Renal pelvis (tissue), 4 donors: ENCODE measurements around the gene PUDP. TPM values are rescaled to one million over a fixed set of nuclear protein-coding genes. Genes with fewer than 3 reads are reported as not detected.

Source experiments
- DNase-seq: peaks from one replicate; pipeline ENCODE4 v3.0.0-alpha.2; 2013
- polyA plus RNA-seq, 3 donors: library from polyadenylated mRNA; unstranded; fragments of 120-200 nt; gene quantifications; one replicate each; pipeline ENCODE4 v1.2.1, GENCODE V29; 2013; ENCODE audit not compliant: insufficient read length in 3 of 3

The PUDP gene
- polyA plus RNA-seq, 3 donors, result 24.4 to 33.1 (median 24.5) TPM

DNA sequence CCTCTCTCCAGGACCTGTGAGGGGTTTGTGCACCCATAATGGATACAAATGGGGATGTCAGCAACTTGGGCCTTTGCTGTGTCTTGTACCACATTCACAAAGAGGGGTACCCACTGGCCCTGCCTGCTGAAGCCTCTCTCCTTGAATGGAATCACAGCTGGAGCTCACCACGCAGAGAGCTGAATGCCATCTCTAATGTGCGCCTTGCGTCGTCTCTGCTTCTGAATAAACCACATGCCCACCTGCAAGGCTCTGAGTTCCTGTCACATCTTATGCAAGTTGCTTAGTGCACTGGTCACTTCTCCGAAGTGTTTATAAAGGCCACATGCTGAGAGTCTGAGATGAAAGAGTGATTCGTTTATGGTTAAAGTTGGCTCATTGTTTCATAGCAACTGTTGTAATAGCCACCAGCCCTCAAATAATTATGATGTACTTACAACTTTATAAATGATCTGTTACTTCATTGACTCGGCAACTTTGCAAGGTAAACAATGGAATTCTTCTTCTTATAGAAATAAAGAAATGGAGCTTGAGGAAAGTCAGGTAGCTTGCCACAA lies 6.2 kb upstream of the PUDP start:
- no peak for DNase-seq

DNA sequence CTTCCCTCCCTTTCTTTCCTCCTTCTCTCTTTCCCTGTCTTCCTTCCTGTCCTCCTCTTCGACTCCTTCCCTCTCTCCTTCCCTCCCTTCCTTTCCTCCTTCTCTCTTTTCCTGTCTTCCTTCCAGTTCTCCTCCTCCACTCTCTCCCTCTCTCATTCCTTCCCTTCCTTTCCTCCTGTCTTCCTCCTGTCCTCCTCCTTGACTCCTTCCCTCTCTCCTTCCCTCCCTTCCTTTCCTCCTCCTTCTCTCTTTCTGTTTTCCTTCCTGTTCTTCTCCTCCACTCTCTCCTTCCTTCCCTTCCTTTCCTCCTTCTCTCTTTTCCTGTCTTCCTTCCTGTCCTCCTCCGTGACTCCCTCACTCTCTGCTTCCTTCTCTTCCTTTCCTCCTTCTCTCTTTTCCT lies 5.3 kb upstream of the PUDP start:
- no peak for DNase-seq

DNA sequence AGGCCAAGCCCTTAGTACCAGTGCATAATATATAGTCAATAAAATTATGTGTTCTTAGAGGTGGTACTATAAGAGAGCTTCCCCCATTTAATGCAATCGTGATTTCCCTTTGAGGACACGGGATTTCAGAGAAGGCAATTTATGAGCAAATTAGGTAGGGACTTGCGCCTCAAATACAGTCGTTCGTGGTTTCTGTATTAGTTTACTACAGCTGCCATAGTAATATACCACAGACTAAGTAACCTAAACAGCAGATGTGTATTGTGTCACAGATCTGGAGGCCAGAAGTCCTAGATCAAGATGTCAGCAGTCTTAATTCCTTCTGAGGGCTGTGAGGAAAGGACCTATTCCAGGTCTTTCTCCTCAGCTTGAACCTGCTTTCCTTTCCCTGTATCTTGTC lies 1.5 kb upstream of the PUDP start:
- DNase-seq, result no peak

DNA sequence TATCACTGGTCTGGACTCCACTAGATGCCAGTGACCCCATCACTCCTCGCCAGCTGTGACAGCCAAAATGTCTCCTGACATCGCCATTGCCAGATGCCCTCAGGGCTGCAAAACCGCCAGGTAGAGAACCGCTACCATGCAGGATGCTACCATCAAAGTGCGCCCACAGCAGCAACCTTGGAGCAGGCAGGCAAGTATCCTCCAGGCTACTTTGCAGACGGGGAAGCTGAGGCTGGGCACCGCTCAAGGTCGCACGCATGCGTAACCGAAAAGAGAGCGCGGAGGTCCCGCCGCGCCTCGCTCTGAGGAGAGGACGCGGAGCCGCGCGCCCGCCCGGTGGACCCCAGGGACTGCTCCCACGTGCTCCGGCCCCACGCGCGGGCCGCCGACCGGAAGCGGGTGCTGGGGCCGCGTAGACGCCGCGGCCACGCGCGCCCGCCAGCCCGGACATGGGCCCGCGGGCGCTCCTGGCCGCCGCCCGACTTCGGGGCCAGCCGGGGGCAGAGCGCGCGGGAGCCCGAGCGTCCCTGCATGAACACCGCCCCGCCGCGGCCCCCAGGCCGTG lies 458 bp downstream of the PUDP start, which contains the start of gene STS:
Gene STS (plus strand): TSS at position 300 of the 565 bp plus-strand sequence. CDS start 105,488 bp downstream, outside the sequence.
- DNase-seq, result no peak

DNA sequence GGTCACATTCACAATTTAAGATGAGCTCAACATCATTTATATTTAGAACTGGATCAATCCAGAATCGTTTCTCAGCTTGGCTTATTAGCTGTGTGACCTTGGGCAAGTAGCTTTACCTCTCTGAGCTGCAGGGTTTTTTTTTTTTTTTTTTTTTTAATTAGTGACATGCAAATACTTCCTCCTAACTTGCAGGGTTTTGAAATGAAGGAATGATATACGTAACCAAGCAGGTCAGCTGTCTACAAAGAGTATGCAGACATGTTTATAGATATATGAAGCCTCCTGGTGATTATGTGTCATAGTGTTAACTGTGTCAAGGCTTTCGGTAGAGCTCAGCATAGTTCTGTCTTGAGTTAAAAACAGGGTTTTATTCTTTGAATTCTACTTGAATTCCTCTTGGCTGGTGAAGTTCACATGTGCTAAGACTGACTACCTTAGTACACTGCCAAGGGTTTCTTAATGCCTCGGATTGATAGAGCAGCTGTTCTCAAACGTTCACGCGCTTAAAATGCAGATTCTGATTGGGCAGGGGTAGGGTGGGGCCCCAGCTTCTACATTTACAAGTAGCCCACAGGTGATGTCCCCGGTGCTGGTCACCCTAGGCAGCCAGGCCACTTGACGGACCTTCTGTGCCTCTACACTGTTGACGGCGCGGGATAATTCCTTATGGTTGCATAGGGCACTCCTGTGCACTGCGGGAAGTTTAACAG lies 1.1 kb downstream of the PUDP start:
- no peak for DNase-seq

DNA sequence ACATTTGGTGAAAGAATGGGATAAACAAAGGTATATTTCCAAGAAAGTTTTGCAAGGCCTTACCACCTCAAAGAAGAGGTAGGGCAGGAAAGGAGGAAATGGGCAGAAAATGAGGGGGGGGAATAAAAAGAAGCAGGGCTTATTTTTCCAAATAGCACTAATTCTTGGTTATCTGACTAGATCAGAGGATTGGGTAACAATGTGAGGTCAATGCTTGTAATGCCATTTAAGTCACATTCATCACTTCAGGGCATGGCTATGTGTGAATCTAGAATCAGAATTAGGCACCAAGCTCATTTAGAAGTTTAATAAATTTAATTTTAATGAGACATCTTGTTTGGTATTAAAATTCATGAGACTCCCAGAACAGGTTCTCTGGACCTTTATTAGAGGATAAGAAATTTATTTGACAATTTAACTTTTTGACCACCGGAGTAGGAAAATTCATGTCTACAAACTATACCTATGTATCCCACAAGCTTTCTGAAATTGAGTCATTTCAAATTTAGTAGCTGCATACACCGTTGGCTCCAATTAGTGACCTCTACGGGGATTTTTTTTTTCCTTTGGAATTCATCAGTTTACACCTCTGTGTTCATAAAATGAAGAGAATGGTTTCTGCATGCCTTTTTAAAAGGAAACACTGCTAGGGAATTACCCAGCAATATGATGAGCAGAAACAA lies 1.8 kb downstream of the PUDP start:
- DNase-seq, result no peak

DNA sequence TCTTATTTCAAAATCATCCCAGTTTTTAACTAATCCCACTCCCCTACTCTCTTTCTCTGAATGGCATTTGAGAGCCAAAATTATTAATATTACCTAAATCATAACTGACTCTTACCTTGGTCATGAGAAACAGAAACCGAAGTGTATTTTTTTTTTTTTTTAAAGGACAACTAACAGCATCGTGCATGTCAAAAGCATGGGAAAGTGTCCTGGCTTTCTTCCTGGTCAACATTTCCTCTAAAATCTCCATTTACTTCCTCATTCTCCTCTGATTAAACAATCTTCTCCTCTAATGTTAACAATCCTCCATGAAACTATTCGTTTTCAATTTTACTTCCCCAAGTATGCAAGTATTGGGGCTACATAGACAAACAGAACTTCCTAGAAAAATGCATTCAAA lies 2.5 kb downstream of the PUDP start:
- DNase-seq, result no peak

DNA sequence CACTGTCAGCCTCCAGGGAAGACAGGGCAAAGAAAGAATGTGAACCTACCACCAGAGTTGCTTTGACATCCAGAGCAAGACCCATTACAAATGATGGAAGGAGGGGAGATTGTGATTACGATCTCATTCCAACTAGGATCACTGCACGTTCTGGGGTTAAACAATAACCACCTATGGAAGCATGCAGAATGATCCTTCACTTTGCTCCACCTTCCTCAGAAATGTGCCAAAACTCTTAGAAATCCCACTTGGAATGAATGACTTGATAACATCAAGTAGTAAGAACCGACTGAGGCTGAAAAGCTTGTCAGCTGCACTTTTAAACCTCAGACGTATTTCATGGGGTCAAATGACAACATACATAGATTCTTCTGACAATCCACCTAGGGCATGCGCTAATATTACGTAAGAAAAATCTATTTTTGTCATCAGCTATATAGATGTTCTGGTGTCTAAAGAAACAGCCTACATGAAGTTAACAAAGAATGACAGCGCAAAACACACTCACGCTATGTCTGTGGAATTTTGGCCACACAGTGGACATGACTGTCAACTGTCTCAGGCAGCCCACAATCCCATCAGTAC lies 3.9 kb downstream of the PUDP start:
- no peak for DNase-seq

DNA sequence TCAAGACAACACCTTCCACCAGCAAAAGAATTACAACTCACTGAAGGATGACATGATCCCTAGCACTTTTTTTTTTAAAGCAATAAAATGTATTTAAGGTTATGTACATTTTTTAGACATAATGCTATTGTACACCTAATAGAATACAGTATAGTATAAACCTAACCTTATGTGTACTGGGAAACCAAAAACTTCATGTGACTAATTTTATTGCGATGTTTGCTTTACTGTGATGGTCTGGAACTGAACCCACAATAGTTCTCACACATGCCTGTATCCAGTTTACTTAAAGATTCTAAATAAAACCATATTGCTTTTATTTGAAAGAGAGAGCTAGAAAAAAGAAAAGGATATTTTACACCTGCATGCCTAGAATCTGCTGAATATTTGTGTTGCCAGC lies 4.9 kb downstream of the PUDP start:
- DNase-seq, result no peak

DNA sequence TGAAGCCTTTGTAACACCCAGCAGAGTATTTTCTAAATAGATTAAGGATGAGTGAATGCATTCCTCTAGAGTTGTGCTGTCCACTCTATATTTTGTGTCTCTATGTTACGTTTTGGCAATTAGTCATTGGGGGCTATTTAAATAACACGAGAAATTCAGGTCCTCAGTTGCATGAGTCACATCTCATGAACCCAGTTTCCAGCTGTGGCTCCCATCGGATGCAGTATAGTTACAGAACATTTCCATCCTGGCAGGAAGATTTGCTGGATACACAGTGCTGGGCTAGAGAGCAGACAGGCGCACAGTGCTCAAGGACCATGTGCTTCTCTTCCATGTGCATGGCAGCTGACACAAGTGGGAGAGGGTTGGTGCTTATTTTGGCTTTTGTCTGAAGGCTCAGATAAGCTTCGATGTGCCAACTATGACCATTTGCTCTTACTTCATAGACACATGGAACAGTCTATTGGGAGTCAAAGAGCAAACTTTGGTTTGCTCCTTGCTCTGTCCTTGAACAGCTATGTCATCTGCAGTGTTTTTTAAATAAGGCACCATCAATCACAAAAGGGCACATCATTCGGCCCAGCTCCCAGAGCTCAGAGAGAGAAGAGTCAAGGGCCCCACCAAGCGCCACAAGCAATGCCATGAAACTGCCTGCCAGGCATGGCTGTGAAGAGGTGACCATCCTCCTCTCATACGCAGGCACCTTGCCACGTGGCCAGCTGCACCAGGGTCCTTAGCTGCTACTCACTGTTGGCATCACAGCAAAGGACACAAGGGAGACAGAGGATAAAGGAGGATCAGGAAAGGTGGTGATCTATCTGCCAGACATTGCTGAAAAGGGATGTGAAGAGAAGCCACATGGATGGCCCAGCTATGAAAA lies 8.5 kb downstream of the PUDP start:
- no peak for DNase-seq

DNA sequence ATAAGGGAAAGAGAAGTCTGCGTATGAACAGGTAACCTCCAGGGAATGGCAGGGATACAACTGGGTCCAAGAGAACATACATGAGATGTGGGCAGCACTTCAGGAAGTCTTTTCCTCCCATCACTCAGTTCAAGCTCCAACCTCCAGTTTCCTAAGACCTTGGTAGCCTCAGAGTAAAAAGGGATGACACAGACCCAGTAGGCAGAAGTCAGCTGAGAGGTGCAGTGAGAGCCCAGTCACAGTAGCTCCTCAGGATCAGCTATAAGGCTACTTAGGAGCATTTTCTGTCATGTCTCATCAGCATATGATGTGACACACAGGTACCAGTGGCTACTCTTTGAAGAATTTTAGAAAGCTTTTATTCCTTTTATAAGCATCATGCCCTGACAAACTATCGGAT lies 13.0 kb downstream of the PUDP start:
- no peak for DNase-seq

DNA sequence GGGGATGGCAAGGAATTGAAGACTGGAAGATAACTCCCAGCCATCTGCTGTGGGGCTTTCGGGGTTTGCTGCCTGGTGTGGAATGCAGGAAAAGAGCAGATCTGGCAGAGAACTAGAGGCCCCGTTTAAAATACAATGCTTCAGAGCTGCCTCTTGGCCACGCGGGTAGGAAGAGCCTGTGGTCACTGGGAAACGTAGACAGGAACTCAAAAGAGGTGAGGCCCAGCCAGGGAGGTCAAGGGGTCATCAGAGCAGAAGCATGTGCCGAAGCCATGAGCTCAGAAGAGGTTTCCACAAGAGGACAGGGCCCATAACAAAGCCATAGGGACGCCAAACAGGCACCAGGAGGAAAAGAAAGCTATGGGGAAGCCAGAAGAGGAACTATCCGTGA lies 14.9 kb downstream of the PUDP start:
- DNase-seq, result no peak

DNA sequence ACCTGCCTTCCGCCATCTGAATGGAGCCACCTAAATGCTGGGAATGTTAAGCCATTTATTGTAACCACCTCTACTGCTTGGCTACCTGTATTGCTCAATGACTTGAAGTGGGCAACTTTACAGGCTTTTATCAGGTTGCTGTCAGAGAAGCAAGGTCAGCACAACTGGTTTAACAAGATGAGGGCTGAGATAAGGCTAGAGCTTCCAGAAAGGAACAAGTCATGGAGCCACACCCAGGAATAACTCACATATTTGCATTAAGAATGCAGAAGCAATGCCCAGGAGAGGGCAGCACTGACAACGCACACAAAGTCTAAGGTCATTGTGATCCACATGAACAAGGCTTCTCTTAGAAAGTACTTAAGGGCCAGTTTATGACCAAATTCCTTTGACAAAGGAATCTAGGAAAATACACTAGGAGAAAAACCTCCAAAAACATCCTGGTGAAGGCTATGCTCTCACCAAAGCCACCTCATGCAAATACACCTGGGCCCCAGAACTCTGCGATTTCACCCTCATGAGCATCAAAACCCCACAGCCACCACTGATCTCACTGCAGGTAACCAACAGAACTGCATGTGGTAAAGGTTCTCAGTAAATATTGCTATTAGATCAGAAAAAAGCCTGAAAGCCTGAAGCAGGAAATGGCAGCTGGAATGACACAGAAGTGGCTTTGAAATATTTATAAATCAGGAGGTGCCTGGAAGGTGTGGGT lies 15.5 kb downstream of the PUDP start:
- DNase-seq, result peak; percentile 54

DNA sequence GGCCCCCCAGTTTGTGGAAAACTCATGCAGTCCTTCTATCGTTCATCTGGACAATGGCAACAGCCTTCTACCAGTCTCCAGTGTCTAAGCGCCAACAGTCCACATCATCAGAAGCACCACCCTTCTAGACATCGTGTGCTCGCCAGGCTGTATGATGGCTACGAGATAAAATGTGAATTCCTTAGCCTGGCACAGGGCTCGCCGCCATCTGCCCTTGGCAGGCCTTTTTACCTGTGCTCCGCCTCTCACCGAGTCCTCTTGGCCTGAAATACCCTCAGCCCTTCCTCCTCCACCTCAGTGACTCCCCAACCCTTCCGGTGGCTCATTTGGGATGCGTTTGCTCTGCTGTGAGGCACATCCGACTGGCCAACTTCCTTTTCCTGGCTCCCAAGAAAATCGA lies 16.3 kb downstream of the PUDP start:
- no peak for DNase-seq

DNA sequence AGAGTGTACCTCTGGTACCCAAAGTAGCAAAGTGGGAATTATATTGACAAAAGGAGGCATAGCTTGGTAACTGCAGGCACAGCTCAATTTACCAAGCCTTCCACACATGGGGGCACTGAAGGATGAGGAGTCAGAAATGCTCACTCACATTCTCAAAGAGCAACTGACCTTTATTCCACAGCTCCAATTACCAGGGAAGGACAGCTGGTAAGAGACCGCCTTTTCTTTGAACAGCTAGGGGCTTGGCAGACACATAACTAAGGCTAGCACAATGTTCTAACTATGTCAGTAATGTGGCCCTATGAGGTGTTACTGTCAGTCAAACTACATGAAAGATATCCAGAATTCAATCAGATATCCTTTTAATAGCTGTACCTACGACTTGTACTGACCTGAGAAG lies 20.9 kb downstream of the PUDP start:
- no peak for DNase-seq

DNA sequence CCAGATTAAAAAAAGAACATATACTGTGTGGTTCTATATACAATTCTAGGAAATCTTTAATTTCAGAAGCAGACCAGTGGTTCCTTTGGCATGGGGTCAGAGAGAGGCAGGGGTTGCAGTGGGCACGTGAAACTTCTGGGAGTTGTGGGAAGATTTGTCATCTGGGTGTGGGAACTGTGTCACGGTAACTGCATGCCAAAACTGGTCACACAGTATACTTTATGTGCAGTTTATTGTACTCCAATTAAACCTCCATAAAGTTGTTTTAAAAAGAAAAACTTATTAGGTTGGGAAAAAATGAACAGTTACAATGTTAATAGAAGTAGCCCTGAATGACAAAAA lies 27.1 kb downstream of the PUDP start:
- DNase-seq, result no peak

DNA sequence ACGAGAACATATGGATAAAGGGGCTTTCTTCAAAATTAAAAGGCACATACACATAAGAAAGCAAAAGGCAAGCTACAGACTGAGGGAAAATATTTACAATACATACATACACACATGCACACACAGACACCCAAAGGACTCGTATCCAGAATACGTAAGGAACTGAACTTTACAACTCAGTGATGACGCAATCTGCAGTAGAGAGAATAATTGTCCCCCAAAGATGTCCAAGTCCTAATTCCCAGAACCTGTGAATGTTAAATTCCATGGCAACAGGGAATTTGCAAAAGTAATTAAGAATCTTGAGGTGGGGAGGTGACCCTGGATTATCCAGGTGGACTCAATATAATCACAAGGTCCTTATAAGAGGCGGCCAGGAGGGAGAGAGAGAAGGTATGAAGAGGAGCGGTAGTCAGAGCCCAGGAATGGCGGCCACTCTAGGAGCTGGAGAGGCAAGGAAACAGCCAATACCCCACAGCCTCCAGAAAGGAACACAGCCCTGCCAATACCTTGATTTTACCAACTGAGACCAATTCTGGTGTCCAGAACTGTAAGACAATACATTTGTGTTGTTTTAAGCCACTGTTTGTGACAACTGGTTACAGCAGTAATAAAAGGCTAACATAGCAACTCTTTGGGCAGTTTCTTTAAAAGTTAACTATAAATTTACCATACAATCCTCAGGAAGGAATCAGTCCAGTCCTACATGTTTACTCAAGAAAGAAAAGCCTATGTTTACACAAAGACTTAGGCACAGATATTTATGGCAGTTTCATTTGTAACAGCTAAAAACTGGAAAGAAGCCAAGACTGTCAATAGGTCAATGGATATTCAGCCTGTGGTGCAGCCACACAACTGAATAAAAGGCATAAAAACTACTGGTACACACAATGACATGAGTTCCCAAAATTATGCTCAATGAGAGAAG lies 27.7 kb downstream of the PUDP start:
- DNase-seq, result peak; percentile 42

DNA sequence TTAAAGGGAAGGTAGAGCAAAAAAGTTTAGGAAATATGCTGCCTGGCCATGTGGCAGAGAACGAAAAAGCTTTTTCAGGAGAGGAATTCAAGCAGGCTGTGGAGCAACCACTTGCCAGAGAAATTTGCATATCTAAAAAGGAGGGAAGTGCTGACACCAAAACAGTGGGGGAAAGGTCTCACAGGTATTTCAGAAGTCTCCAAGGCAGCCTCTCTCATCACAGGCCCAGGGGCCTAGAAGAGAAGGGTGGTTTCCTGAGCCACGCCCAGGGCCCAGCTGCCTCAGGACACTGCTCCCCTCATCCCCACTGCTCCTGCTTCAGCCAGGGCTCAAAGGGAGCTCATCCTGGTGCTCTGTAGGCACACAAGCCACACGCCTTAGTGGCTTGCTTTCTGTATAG lies 30.4 kb downstream of the PUDP start:
- DNase-seq, result no peak

DNA sequence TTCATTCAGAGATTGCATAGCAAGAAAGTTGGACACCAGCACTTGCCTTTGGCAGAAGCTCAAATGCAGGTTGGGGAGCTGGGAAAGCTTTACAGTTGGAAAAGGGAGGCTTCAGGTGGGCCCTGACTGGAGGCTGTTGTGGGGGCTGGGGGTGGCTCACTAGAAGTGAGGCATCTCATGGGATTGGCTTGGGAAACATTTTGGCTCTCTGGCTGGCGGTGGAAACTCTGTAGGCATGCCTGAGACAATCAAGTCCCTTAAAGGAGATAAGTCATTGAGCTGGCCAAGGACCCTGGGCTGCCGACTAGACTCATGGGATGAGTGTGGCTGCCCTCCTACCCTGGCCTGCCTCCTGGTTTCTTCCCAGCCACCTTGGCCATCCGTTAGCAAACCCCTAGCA lies 31.9 kb downstream of the PUDP start:
- no peak for DNase-seq

DNA sequence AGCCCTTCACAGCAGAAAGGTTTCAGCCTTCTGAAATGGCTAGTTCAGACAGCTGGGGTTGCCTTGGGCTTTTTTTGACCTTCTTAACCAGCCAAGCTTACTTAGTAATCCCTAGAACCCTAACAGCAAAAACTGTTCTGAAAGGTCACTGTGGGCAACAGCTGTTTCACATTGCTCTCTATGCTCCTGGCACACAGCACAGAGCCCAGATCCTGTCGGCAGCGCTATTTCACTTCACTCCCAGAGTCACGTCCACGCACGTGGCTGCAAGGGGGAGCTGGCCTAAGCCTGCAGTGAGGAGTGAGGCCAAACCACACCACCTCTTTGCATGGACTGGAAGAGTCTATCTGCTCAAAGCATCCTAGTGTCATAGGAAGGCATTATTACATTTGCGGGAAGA lies 32.4 kb downstream of the PUDP start:
- no peak for DNase-seq
